Ascending aorta (tissue), 2 donors: Measurements from ENCODE around the gene S100A8. TPM values are rescaled to one million over a fixed set of nuclear protein-coding genes. Genes with fewer than 3 reads are reported as not detected.

ENCODE experiments used
- DNase-seq, 2 donors: peaks; one replicate each; pipeline ENCODE4 v3.0.0-alpha.2; 2019; ENCODE audit warnings: low spot score in 2 of 2
- H3K27ac ChIP-seq, 2 donors: fragments of 200-600 bp; sonication (generic); one replicate each; pipeline ENCODE4 v1.5.1; 2016 to 2017; ENCODE audit warnings: mild to moderate bottlenecking in 1 of 2
- H3K27me3 ChIP-seq: fragments of 200-600 bp; sonication (generic); one replicate; pipeline ENCODE4 v1.5.1; 2017
- H3K36me3 ChIP-seq, 2 donors: fragments of 200-600 bp; sonication (generic); one replicate each; pipeline ENCODE4 v1.5.1; 2016
- H3K4me1 ChIP-seq, 2 donors: fragments of 200-600 bp; sonication (generic); one replicate each; pipeline ENCODE4 v1.5.1; 2016 to 2017; ENCODE audit warnings: mild to moderate bottlenecking in 1 of 2
- H3K4me3 ChIP-seq, 2 donors: fragments of 200-600 bp; sonication (generic); one replicate each; pipeline ENCODE4 v1.5.1; 2016 to 2017; ENCODE audit warnings: mild to moderate bottlenecking in 1 of 2
- H3K9me3 ChIP-seq, 2 donors: fragments of 200-600 bp; sonication (generic); one replicate each; pipeline ENCODE4 v1.5.1; 2016
- intact Hi-C: fragments of 100-400 bp; cut with DNase I; formaldehyde crosslinking; loops from one replicate; pipeline ENCODE4 v1.15.1; 2023
- total RNA-seq: library from RNA; depleted of rRNA; stranded (reverse); fragments of >200 nt; gene quantifications from one replicate; pipeline ENCODE4 v1.1.0, GENCODE V29; 2016
- TF ChIP-seq, protein P1 (sequence below), 3 experiments: fragments of 200-600 bp in 2 of 3; fragments of 450-650 bp in 1 of 3; sonication (generic) in 2 of 3; IDR thresholded peaks; one replicate each; pipeline ENCODE4 v1.5.1; 2016 to 2019; ENCODE audit warnings: antibody characterized with exemption in 3 of 3, mild to moderate bottlenecking in 1 of 3, moderate library complexity in 1 of 3

S100A8 gene
- total RNA-seq, 1 donor from 2014 or later: 33.5 TPM

- no peak overlapping the region for H3K4me3 ChIP-seq
- H3K4me1 ChIP-seq: no peaks in the 10 kb centered on the region
- H3K27me3 ChIP-seq: no peaks in the 10 kb centered on the region
- intact Hi-C loops: no loop called here
- no peaks in the 10 kb centered on the region for H3K9me3 ChIP-seq
- DNase-seq: no peak
- H3K36me3 ChIP-seq: no peaks in the 10 kb centered on the region
- no peak overlapping the region for H3K27ac ChIP-seq
- TF ChIP-seq, protein P1, sequence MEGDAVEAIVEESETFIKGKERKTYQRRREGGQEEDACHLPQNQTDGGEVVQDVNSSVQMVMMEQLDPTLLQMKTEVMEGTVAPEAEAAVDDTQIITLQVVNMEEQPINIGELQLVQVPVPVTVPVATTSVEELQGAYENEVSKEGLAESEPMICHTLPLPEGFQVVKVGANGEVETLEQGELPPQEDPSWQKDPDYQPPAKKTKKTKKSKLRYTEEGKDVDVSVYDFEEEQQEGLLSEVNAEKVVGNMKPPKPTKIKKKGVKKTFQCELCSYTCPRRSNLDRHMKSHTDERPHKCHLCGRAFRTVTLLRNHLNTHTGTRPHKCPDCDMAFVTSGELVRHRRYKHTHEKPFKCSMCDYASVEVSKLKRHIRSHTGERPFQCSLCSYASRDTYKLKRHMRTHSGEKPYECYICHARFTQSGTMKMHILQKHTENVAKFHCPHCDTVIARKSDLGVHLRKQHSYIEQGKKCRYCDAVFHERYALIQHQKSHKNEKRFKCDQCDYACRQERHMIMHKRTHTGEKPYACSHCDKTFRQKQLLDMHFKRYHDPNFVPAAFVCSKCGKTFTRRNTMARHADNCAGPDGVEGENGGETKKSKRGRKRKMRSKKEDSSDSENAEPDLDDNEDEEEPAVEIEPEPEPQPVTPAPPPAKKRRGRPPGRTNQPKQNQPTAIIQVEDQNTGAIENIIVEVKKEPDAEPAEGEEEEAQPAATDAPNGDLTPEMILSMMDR (IDR thresholded peaks at IDR 0.05): no peak
Observed at GRCh38 chr1:153432874-153433681, 42.2 kb upstream of the S100A8 start.

DNA sequence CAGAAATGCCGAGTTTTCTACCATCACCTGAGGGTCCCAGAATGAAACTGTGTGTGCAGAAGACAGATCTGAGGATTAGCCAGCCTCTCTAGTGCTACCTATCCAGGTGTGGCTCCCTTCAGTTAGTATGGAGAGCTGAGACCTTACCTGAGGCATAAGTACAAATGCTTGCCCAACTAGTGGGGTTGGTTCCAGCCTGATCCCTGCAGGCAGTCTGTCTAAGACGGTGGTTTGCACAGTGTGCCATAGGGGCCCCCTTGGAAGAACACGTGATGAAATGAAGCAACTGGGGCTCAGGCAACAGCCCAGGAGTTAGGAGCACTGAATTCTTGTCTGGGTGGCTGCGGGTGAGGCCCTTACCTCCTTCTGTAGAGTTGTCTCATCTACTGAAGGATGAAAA, 41.1 kb upstream of the S100A8 start:
- no peak for DNase-seq
- Histone ChIP-seq H3K9me3 (no peaks in the 10 kb centered on the region), H3K4me1 (no peaks in the 10 kb centered on the region), H3K36me3 (no peaks in the 10 kb centered on the region), H3K27ac (no peak overlapping the region), H3K27me3 (no peaks in the 10 kb centered on the region), H3K4me3 (no peak overlapping the region)
- intact Hi-C loops: no loop called here
- TF ChIP-seq, protein P1 (IDR thresholded peaks at IDR 0.05): no peak

DNA sequence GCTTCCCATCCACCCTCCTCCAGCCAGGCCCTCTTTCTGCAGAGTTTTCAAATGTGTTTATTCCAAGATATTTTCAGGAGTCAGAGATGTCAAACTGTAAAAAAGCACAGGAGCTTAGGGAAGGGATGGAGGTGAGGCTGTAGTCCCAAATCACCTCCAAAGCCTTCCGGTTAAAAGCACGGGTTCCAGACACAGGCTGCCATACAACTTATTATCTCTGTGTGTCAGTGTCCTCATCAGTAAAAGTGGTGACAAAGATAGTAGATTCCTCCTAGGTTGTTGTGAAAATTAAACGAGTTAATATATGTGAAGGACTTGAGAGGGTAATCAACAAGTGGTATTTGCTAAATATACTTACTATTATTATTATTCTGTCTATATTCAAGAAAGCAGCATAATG, 40.6 kb upstream of the S100A8 start:
- Histone ChIP-seq H3K27me3 (no peaks in the 10 kb centered on the region), H3K4me3 (no peak overlapping the region), H3K4me1 (no peaks in the 10 kb centered on the region), H3K36me3 (no peaks in the 10 kb centered on the region), H3K27ac (no peak overlapping the region), H3K9me3 (no peaks in the 10 kb centered on the region)
- DNase-seq: no peak
- TF ChIP-seq, protein P1 (IDR thresholded peaks at IDR 0.05): no peak
- intact Hi-C loops: no loop called here

DNA sequence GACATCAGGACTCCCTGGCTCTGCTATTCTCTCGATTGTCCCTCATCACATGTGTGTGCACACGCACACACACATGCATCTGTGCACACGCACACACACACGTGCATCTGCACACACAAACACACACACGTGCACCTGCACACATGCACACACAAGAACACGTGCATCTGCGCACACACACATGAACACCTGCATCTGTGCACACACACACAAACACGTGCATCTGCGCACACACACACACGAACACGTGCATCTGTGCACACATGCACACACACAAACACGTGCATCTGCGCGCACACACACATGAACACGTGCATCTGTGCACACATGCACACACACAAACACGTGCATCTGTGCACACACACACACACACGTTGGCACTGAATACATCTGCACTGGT, 40.1 kb upstream of the S100A8 start:
- intact Hi-C loops: no loop called here
- H3K27me3 ChIP-seq: no peaks in the 10 kb centered on the region
- H3K4me3 ChIP-seq: no peak overlapping the region
- DNase-seq: no peak
- H3K9me3 ChIP-seq: no peaks in the 10 kb centered on the region
- no peak overlapping the region for H3K27ac ChIP-seq
- no peaks in the 10 kb centered on the region for H3K4me1 ChIP-seq
- TF ChIP-seq, protein P1 (IDR thresholded peaks at IDR 0.05): no peak
- no peaks in the 10 kb centered on the region for H3K36me3 ChIP-seq

DNA sequence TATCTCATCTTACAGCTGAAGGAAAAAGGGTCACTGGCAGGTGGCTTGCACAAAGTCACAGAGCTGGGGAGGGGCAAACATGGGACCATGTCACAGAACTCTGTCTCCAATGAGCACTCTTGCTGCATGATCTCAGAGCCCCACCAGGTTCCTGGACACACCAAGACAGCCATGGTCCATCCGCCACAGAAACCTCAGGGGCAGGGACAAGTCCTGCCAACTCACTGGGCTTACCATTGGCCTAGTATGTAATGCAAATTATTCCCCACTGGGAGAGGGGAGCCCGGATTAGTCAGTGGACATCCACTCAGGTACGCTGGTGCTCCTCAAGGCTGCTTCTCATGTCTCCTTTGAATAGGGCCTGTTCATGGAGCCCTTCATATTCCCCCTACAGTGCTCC, 39.7 kb upstream of the S100A8 start:
- H3K9me3 ChIP-seq: no peaks in the 10 kb centered on the region

More for the DNA sequence above, 39.7 kb upstream of the S100A8 start:
- Histone ChIP-seq H3K4me3 (no peak overlapping the region), H3K4me1 (no peaks in the 10 kb centered on the region), H3K27me3 (no peaks in the 10 kb centered on the region), H3K36me3 (no peaks in the 10 kb centered on the region), H3K27ac (no peak overlapping the region)
- TF ChIP-seq, protein P1 (IDR thresholded peaks at IDR 0.05): no peak
- no peak for DNase-seq
- intact Hi-C loops: no loop called here
